Right lobe of liver (tissue), 6 donors: ENCODE measurements around the gene DNAH10. TPM values are rescaled to one million over a fixed set of nuclear protein-coding genes. Genes with fewer than 3 reads are reported as not detected.
A peak's percentile ranks its signal among the peaks of the same experiment; 100 is the strongest.

ENCODE experiments used
- ATAC-seq, 4 donors: fragments of 200-7000 bp; cut with Tn5 transposase; one replicate each; pipeline ENCODE4 v1.9.1; 2020; ENCODE audit warnings: mild to moderate bottlenecking in 4 of 4, moderate library complexity in 4 of 4
- DNase-seq, 3 donors: peaks; one replicate each; pipeline ENCODE4 v3.0.0-alpha.2; 2020
- H3K27ac ChIP-seq, 3 donors: fragments of 200-600 bp; one replicate each; pipeline ENCODE4 v1.8.0; 2022
- H3K27me3 ChIP-seq, 2 donors: fragments of 200-600 bp; one replicate each; pipeline ENCODE4 v1.8.0; 2022
- H3K36me3 ChIP-seq, 4 donors: fragments of 200-600 bp; sonication (generic) in 1 of 4; one replicate each; pipeline versions ENCODE4 v1.5.1 to v1.8.0; 2017 to 2022; ENCODE audit warnings: control low read depth in 1 of 4
- H3K4me1 ChIP-seq, 4 donors: fragments of 200-600 bp; sonication (generic) in 1 of 4; one replicate each; pipeline versions ENCODE4 v1.5.1 to v1.8.0; 2017 to 2022; ENCODE audit warnings: control low read depth in 1 of 4
- H3K4me3 ChIP-seq, 3 donors: fragments of 200-600 bp; one replicate each; pipeline ENCODE4 v1.8.0; 2022
- H3K9me3 ChIP-seq, 4 donors: fragments of 200-600 bp; sonication (generic) in 1 of 4; one replicate each; pipeline versions ENCODE4 v1.5.1 to v1.8.0; 2017 to 2022; ENCODE audit warnings: control low read depth in 1 of 4
- POLR2A ChIP-seq: fragments of 450-650 bp; IDR thresholded peaks from one replicate; pipeline ENCODE4 v1.6.1; 2017; ENCODE audit warnings: antibody characterized with exemption, mild to moderate bottlenecking
- WGBS: methylation state at CpG from one replicate; pipeline ENCODE4 v1.1.6; 2018; ENCODE audit warnings: low coverage, low lambda C conversion rate; ENCODE audit not compliant: insufficient coverage; ENCODE audit errors: missing lambda C conversion rate; 5-methylcytosine and 5-hydroxymethylcytosine counted together
- intact Hi-C, 2 donors: fragments of 100-400 bp; cut with DNase I; formaldehyde crosslinking; loops; one replicate each; pipeline versions ENCODE4 v1.11.2 to v1.14.1; 2022
- total RNA-seq, 6 experiments: library from RNA; depleted of rRNA in 2 of 6; stranded (reverse); fragments of >200 nt in 2 of 6; fragmentation: NEBNext Ultra II Directional in 3 of 6; extraction: Animal tissue kit (Norgen Biotek cat#: 25700) in 3 of 6; gene quantifications; one replicate each; pipeline versions ENCODE4 v1.1.0 to v1.2.4, GENCODE V29; 2016 to 2023
- TF ChIP-seq, protein P1 (sequence below), 4 donors: fragments of 200-600 bp in 3 of 4; fragments of 450-650 bp in 1 of 4; IDR thresholded peaks; one replicate each; pipeline versions ENCODE4 v1.5.1 to v1.8.0; 2016 to 2022; ENCODE audit warnings: antibody characterized with exemption in 4 of 4, mild to moderate bottlenecking in 2 of 4
- donor health status: DM: no; HTN: yes; CAD: no.
- donor health status: DM: no; HTN: no; CAD: no.
- donor health status: DM: no; HTN: no; CAD: no.
- donor health status: DM: no; HTN: yes; CAD: no.
- donor health status: DM: no; HTN: yes; CAD: no.

The DNAH10 gene
- total RNA-seq, 6 experiments from 2014 or later = under 0.01 to 0.40 (median 0.16) TPM; not detected in 1

- 94% methylated on average over 8 of the region's 12 CpGs for WGBS
- Histone ChIP-seq H3K36me3 (peaks cover 0 to 30% (median 3%) of the 10 kb centered on the region in 4 donors), H3K4me1 (no peaks in the 10 kb centered on the region), H3K9me3 (no peaks in the 10 kb centered on the region), H3K4me3 (no peak overlapping the region), H3K27ac (no peak overlapping the region), H3K27me3 (no peaks in the 10 kb centered on the region)
- TF ChIP-seq POLR2A = no peak
- TF ChIP-seq, protein P1, sequence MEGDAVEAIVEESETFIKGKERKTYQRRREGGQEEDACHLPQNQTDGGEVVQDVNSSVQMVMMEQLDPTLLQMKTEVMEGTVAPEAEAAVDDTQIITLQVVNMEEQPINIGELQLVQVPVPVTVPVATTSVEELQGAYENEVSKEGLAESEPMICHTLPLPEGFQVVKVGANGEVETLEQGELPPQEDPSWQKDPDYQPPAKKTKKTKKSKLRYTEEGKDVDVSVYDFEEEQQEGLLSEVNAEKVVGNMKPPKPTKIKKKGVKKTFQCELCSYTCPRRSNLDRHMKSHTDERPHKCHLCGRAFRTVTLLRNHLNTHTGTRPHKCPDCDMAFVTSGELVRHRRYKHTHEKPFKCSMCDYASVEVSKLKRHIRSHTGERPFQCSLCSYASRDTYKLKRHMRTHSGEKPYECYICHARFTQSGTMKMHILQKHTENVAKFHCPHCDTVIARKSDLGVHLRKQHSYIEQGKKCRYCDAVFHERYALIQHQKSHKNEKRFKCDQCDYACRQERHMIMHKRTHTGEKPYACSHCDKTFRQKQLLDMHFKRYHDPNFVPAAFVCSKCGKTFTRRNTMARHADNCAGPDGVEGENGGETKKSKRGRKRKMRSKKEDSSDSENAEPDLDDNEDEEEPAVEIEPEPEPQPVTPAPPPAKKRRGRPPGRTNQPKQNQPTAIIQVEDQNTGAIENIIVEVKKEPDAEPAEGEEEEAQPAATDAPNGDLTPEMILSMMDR (IDR thresholded peaks at IDR 0.05) = no peak
- ATAC-seq (no peak), DNase-seq (no peak)
- intact Hi-C loops = no loop called here
Measured at GRCh38 chr12:123754041-123754772, 7.9 kb upstream of the DNAH10 start.

DNA sequence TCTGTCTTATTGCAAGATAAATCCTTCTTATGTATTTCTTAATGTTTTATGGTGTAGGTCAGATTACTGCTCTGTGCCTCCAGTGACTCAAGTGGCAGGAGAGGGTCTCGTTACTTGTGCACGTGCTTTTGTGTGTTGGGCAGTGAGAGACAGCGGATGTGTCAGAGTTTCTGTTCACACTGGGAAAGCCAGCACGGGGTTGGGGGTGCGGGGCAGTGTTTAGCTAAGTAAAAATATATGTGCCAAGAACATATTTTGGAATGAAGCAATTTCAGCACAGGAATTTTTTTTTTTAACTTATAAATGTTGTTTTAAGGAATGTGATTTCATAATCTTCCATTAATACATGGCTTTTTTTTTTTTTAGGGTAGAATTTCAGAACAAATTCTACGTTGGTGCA is 4.5 kb upstream of the DNAH10 start:
- WGBS = 91% methylated on average over 6 of the region's 6 CpGs
- no peak for DNase-seq

DNA sequence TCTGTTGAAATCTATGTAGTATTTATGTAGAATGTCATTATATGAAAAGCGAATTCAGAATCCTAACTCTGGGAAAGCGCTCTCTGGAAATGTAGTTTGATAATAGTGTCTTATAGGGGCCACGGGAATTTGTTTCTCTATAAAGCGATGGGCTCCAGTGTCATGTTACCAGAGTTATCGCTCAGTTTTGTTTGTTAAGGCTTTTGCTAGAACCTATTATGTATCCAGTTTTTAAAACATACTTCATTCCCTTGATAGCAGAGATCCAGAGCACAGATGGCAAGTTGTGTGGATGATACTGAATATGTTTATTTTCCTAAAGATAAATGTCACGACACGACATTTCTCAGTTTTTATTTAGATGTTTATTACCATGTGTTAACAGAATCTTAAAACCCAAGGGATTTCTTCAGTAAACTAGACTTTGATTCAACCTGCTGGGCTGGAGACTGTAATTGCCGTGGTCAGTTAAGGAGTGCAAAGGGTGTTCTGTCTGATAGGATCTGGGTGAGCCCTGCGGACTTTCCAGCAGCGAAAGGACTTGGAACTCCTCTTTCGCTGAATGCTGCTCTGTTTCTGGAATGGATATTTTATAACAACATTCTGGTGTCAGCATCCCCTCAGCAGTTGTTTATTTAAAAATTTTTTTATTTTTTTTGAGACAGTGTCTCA is 1.7 kb upstream of the DNAH10 start:
- WGBS = 97% methylated on average over 10 of the region's 11 CpGs
- ATAC-seq (no peak), DNase-seq (no peak)
- Histone ChIP-seq H3K36me3 (peaks cover 0 to 3% (median 0%) of the 10 kb centered on the region in 4 donors), H3K4me3 (no peak overlapping the region), H3K9me3 (no peaks in the 10 kb centered on the region), H3K4me1 (peaks cover 0 to 15% (median 0%) of the 10 kb centered on the region in 4 donors), H3K27ac (no peak overlapping the region), H3K27me3 (peaks cover 0 to 3% of the 10 kb centered on the region in 2 donors)
- intact Hi-C loops = no loop called here
- TF ChIP-seq, protein P1 (IDR thresholded peaks at IDR 0.05) = no peak
- no peak for TF ChIP-seq POLR2A

More for the DNA sequence above, 4.5 kb upstream of the DNAH10 start:
- no peak for ATAC-seq
- Histone ChIP-seq H3K27ac (no peak overlapping the region), H3K9me3 (no peaks in the 10 kb centered on the region), H3K36me3 (peaks cover 0 to 20% (median 3%) of the 10 kb centered on the region in 4 donors), H3K4me1 (peaks cover 0 to 13% (median 0%) of the 10 kb centered on the region in 4 donors), H3K4me3 (no peak overlapping the region), H3K27me3 (peaks cover 0 to 3% of the 10 kb centered on the region in 2 donors)
- intact Hi-C loops = no loop called here
- TF ChIP-seq POLR2A = no peak
- TF ChIP-seq, protein P1 (IDR thresholded peaks at IDR 0.05) = no peak

DNA sequence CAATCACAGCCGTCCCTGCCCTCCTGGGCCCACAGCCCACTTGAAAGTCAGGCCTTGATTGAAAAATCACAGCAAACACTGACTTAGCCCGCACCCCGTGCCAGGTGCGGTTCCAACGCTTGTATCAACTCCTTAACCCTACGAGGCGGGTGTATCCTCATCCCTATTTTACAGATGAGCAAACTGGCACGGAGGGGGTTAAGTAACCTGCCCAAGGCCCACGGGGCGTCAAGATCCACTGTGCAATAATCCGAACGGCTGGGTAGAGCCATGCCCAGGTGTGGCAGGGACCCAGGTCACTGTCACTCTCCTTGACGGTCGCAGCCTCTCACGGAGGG is 583 bp downstream of the DNAH10 start:
- intact Hi-C loops = no loop called here
- peaks cover 0 to 15% (median 0%) of the 10 kb centered on the region in 4 donors for H3K4me1 ChIP-seq
- no peak for DNase-seq

More for the DNA sequence above, 583 bp downstream of the DNAH10 start:
- Histone ChIP-seq H3K27ac (no peak overlapping the region), H3K27me3 (peaks cover 0 to 3% of the 10 kb centered on the region in 2 donors), H3K4me3 (peak overlapping the region in 1 of 3 donors; percentile 43), H3K9me3 (no peaks in the 10 kb centered on the region), H3K36me3 (peaks cover 0 to 3% (median 0%) of the 10 kb centered on the region in 4 donors)
- TF ChIP-seq POLR2A = no peak
- TF ChIP-seq, protein P1 (IDR thresholded peaks at IDR 0.05) = no peak
- WGBS = 23% methylated on average over 9 of the region's 15 CpGs
- ATAC-seq = peak in 2 of 4 donors; percentile 11 to 14
